ENCODE data around the gene EXOC8. TPM values are rescaled to one million over a fixed set of nuclear protein-coding genes. Genes with fewer than 3 reads are reported as not detected.

The EXOC8 gene
- total and polyA plus RNA-seq, 2 of the 13 experiments (the other 11 are each of a cell fraction or from before 2014, with no cell fraction given), result 2.1 to 7.9 TPM

DNA sequence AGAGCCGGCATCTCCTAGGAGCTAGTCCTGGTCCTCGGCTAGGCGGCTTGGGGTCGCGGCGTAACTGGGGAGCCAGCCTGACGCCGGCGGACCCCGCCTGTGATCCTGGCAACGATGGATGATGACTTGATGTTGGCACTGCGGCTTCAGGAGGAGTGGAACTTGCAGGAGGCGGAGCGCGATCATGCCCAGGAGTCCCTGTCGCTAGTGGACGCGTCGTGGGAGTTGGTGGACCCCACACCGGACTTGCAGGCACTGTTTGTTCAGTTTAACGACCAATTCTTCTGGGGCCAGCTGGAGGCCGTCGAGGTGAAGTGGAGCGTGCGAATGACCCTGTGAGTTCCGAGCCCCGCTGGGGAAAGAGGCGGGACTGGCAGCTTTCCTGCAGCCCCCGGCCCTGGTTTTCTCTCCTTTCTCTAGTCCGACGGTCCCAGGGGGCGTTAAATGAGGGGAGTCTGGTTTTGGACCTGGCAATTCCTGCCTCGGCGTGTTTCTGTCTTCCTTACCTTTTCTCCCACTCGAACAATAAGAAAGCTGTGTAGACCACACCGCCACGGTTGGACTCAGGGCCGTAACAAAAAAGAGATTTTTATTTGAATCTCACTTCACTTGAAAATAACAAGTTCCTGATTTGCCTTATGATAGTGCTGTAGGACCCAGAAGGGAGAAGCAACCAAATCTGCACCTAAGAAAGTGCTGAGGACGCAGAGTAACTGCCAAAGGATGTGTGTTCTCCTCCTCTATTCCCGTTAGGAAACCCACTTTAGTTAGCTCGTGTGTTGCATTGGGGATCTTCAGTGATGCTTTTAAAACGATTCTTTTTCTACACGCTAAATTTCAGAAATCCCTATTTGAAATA is 847 bp upstream of the EXOC8 start, which contains the start of gene SPRTN (continued):
- TF ChIP-seq, protein P1, sequence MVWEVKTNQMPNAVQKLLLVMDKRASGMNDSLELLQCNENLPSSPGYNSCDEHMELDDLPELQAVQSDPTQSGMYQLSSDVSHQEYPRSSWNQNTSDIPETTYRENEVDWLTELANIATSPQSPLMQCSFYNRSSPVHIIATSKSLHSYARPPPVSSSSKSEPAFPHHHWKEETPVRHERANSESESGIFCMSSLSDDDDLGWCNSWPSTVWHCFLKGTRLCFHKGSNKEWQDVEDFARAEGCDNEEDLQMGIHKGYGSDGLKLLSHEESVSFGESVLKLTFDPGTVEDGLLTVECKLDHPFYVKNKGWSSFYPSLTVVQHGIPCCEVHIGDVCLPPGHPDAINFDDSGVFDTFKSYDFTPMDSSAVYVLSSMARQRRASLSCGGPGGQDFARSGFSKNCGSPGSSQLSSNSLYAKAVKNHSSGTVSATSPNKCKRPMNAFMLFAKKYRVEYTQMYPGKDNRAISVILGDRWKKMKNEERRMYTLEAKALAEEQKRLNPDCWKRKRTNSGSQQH (CRISPR knock-in tag; IDR thresholded peaks at IDR 0.05; ENCODE audit: low read depth), result 0 out of 2 replicates have a peak, but pooled peaks have one; percentile 7
- TF ChIP-seq PRMT3 (CRISPR knock-in tag; IDR thresholded peaks at IDR 0.05; ENCODE audit: borderline replicate concordance, low read depth), result no peak
- no peak for TF ChIP-seq HNRNPL (IDR thresholded peaks at IDR 0.05; ENCODE audit: low read depth, low read length)
- TF ChIP-seq SCMH1 (CRISPR knock-in tag; IDR thresholded peaks at IDR 0.05; ENCODE audit: borderline replicate concordance), result no peak
- TF ChIP-seq GTF2F1 (IDR thresholded peaks at IDR 0.05; ENCODE audit: low read length), result no peak
- TF ChIP-seq ZSCAN20 (CRISPR knock-in tag; IDR thresholded peaks at IDR 0.05; ENCODE audit: borderline replicate concordance), result no peak
- 0 out of 2 replicates have a peak, but pooled peaks have one; percentile 70 for TF ChIP-seq DNMT1 (CRISPR knock-in tag; IDR thresholded peaks at IDR 0.05)
- TF ChIP-seq, protein P2, sequence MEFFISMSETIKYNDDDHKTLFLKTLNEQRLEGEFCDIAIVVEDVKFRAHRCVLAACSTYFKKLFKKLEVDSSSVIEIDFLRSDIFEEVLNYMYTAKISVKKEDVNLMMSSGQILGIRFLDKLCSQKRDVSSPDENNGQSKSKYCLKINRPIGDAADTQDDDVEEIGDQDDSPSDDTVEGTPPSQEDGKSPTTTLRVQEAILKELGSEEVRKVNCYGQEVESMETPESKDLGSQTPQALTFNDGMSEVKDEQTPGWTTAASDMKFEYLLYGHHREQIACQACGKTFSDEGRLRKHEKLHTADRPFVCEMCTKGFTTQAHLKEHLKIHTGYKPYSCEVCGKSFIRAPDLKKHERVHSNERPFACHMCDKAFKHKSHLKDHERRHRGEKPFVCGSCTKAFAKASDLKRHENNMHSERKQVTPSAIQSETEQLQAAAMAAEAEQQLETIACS (CRISPR knock-in tag; IDR thresholded peaks at IDR 0.05), result no peak
- TF ChIP-seq, protein P3, sequence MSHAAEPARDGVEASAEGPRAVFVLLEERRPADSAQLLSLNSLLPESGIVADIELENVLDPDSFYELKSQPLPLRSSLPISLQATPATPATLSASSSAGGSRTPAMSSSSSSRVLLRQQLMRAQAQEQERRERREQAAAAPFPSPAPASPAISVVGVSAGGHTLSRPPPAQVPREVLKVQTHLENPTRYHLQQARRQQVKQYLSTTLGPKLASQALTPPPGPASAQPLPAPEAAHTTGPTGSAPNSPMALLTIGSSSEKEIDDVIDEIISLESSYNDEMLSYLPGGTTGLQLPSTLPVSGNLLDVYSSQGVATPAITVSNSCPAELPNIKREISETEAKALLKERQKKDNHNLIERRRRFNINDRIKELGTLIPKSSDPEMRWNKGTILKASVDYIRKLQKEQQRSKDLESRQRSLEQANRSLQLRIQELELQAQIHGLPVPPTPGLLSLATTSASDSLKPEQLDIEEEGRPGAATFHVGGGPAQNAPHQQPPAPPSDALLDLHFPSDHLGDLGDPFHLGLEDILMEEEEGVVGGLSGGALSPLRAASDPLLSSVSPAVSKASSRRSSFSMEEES (CRISPR knock-in tag; IDR thresholded peaks at IDR 0.05), result no peak
- TF ChIP-seq, protein P4, sequence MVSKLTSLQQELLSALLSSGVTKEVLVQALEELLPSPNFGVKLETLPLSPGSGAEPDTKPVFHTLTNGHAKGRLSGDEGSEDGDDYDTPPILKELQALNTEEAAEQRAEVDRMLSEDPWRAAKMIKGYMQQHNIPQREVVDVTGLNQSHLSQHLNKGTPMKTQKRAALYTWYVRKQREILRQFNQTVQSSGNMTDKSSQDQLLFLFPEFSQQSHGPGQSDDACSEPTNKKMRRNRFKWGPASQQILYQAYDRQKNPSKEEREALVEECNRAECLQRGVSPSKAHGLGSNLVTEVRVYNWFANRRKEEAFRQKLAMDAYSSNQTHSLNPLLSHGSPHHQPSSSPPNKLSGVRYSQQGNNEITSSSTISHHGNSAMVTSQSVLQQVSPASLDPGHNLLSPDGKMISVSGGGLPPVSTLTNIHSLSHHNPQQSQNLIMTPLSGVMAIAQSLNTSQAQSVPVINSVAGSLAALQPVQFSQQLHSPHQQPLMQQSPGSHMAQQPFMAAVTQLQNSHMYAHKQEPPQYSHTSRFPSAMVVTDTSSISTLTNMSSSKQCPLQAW (CRISPR knock-in tag; IDR thresholded peaks at IDR 0.05), result no peak
- no peak for TF ChIP-seq ZNF883 (CRISPR knock-in tag; IDR thresholded peaks at IDR 0.05; ENCODE audit: not compliant biosample characterization)
- no peak for TF ChIP-seq DPF2 (CRISPR knock-in tag; IDR thresholded peaks at IDR 0.05; ENCODE audit: borderline replicate concordance, low read depth)
- no peak for TF ChIP-seq SP2 (CRISPR knock-in tag; IDR thresholded peaks at IDR 0.05)
- peak; percentile 83 for TF ChIP-seq HIVEP1 (CRISPR knock-in tag; IDR thresholded peaks at IDR 0.05)
- no peak for TF ChIP-seq AHR (CRISPR knock-in tag; IDR thresholded peaks at IDR 0.05)
- TF ChIP-seq ZNF703 (CRISPR knock-in tag; IDR thresholded peaks at IDR 0.05; ENCODE audit: borderline replicate concordance), result no peak
- no peak for TF ChIP-seq ZFP1 (CRISPR knock-in tag; IDR thresholded peaks at IDR 0.05)
- TF ChIP-seq ZNF224 (CRISPR knock-in tag; IDR thresholded peaks at IDR 0.05), result no peak
- no peak for TF ChIP-seq CBX2 (IDR thresholded peaks at IDR 0.05; ENCODE audit: low read depth, low read length)
- no peak for TF ChIP-seq CBX2 (CRISPR knock-in tag; IDR thresholded peaks at IDR 0.05; ENCODE audit: low read depth)
- TF ChIP-seq ZNF136 (CRISPR knock-in tag; IDR thresholded peaks at IDR 0.05; ENCODE audit: low read depth), result no peak
- no peak for TF ChIP-seq GABPB1 (CRISPR knock-in tag; IDR thresholded peaks at IDR 0.05)
- no peak for TF ChIP-seq RORA (CRISPR knock-in tag; IDR thresholded peaks at IDR 0.05)
- no peak for TF ChIP-seq SIX4 (CRISPR knock-in tag; IDR thresholded peaks at IDR 0.05)
- TF ChIP-seq FOXJ3 (CRISPR knock-in tag; IDR thresholded peaks at IDR 0.05; ENCODE audit: borderline replicate concordance), result no peak
- TF ChIP-seq ZNF720 (CRISPR knock-in tag; IDR thresholded peaks at IDR 0.05), result no peak

All from HepG2 (cell line).